IPS-20b (cell line): ENCODE measurements around the gene HOOK2.
A peak's percentile ranks its signal among the peaks of the same experiment; 100 is the strongest.
"Not testable (repeated sequence)": the region's sequence is repeated elsewhere in the genome, so short reads cannot be mapped to it uniquely, and the experiment has no call there.

Experiments used
- H3K27ac ChIP-seq: one replicate; pipeline ENCODE4 v1.5.1; 2013; ENCODE audit warnings: low read length
- H3K27me3 ChIP-seq: 2 replicates; pipeline ENCODE4 v1.6.1; 2013; ENCODE audit warnings: mild to moderate bottlenecking, low read length, inconsistent platforms; ENCODE audit not compliant: insufficient read depth
- H3K36me3 ChIP-seq: 2 replicates; pipeline ENCODE4 v1.6.1; 2013; ENCODE audit warnings: low read depth, mild to moderate bottlenecking, inconsistent platforms, low read length, moderate library complexity; ENCODE audit not compliant: insufficient read depth
- H3K4me1 ChIP-seq: 2 replicates; pipeline ENCODE4 v1.6.1; 2013; ENCODE audit warnings: mild to moderate bottlenecking, control low read depth, inconsistent platforms, low read length, moderate library complexity; ENCODE audit not compliant: insufficient read depth
- H3K4me3 ChIP-seq: 2 replicates; pipeline ENCODE4 v1.5.1; 2013; ENCODE audit warnings: mild to moderate bottlenecking, low read length, inconsistent platforms
- H3K9ac ChIP-seq: 2 replicates; pipeline ENCODE4 v1.6.1; 2013; ENCODE audit warnings: low read depth, mild to moderate bottlenecking, inconsistent platforms, low read length, moderate library complexity
- H3K9me3 ChIP-seq: 2 replicates; pipeline ENCODE4 v1.6.1; 2013; ENCODE audit warnings: mild to moderate bottlenecking, low read depth, low read length, inconsistent platforms; ENCODE audit not compliant: insufficient read depth

The HOOK2 gene, protein sequence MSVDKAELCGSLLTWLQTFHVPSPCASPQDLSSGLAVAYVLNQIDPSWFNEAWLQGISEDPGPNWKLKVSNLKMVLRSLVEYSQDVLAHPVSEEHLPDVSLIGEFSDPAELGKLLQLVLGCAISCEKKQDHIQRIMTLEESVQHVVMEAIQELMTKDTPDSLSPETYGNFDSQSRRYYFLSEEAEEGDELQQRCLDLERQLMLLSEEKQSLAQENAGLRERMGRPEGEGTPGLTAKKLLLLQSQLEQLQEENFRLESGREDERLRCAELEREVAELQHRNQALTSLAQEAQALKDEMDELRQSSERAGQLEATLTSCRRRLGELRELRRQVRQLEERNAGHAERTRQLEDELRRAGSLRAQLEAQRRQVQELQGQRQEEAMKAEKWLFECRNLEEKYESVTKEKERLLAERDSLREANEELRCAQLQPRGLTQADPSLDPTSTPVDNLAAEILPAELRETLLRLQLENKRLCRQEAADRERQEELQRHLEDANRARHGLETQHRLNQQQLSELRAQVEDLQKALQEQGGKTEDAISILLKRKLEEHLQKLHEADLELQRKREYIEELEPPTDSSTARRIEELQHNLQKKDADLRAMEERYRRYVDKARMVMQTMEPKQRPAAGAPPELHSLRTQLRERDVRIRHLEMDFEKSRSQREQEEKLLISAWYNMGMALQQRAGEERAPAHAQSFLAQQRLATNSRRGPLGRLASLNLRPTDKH

GRCh38 chr19:12774588-12775555 is at the start of gene HOOK2:
Gene HOOK2 (minus strand): TSS chr19:12775552. CDS start chr19:12775449, 103 bp downstream.
- Histone ChIP-seq H3K9me3 (no peaks in the 10 kb centered on the region), H3K27ac (peak within 1 kb of the TSS; percentile 67), H3K27me3 (no peaks in the 10 kb centered on the region; the same call in 1 of the 2 replicates), H3K36me3 (peaks cover 10% of the 10 kb centered on the region; the same call in 1 of the 2 replicates), H3K9ac (peak within 1 kb of the TSS; percentile 85), H3K4me3 (peak within 1 kb of the TSS; percentile 83), H3K4me1 (peaks cover 16% of the 10 kb centered on the region; the same call in 1 of the 2 replicates)

DNA sequence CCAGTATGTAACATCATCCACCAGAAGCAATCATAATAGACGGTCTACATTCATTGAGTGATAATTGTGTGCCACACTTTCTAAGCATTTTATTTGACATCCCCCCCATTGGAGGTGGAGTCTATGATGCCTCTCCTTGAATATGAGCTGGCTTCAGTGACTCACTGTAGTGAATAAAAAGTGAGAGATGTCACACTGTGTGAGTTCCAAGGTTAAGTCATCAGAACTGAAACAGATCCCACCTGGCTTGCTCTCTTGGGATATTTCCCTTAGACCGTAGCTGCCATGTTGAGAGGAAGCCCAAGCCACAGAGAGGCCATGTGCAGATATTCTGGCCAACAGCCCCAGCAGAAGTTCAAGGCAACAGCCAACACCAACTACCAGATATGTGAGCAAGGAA is 46.4 kb upstream of the HOOK2 start:
- Histone ChIP-seq H3K9me3 (no peaks in the 10 kb centered on the region), H3K9ac (no peak overlapping the region), H3K36me3 (no peaks in the 10 kb centered on the region), H3K27ac (no peak overlapping the region), H3K4me3 (no peak overlapping the region), H3K27me3 (no peaks in the 10 kb centered on the region), H3K4me1 (no peaks in the 10 kb centered on the region)

DNA sequence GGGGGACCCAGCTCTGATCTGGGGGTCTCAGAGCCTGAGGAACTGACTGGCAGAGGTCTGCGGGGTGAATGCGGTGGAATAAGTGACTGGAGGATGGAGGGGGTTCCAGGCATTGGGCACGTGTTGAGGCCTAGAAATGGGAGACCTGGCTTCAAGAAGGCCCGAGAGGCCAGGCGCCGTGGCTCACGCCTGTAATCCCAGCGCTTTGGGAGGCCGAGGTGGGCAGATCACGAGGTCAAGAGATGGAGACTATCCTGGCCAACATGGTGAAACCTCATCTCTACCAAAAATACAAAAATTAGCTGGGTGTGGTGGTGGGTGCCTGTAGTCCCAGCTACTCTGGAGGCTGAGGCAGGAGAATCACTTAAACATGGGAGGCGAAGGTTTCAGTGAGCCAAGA is 42.5 kb upstream of the HOOK2 start:
- H3K27me3 ChIP-seq, H3K27ac ChIP-seq, H3K4me3 ChIP-seq, H3K9me3 ChIP-seq, H3K4me1 ChIP-seq, H3K9ac ChIP-seq: not testable (repeated sequence)
- H3K36me3 ChIP-seq = peaks cover 14% of the 10 kb centered on the region

GRCh38 chr19:12817188-12817587 is 41.8 kb upstream of the HOOK2 start:
- not testable (repeated sequence) for H3K9ac ChIP-seq, H3K27ac ChIP-seq, H3K4me1 ChIP-seq, H3K27me3 ChIP-seq, H3K4me3 ChIP-seq, H3K9me3 ChIP-seq
- H3K36me3 ChIP-seq = peaks cover 17% of the 10 kb centered on the region

GRCh38 chr19:12815088-12815487 is 39.7 kb upstream of the HOOK2 start:
- Histone ChIP-seq H3K9me3 (no peaks in the 10 kb centered on the region), H3K36me3 (peaks cover 29% of the 10 kb centered on the region), H3K9ac (no peak overlapping the region), H3K27ac (no peak overlapping the region), H3K27me3 (no peaks in the 10 kb centered on the region), H3K4me3 (no peak overlapping the region), H3K4me1 (no peaks in the 10 kb centered on the region)

DNA sequence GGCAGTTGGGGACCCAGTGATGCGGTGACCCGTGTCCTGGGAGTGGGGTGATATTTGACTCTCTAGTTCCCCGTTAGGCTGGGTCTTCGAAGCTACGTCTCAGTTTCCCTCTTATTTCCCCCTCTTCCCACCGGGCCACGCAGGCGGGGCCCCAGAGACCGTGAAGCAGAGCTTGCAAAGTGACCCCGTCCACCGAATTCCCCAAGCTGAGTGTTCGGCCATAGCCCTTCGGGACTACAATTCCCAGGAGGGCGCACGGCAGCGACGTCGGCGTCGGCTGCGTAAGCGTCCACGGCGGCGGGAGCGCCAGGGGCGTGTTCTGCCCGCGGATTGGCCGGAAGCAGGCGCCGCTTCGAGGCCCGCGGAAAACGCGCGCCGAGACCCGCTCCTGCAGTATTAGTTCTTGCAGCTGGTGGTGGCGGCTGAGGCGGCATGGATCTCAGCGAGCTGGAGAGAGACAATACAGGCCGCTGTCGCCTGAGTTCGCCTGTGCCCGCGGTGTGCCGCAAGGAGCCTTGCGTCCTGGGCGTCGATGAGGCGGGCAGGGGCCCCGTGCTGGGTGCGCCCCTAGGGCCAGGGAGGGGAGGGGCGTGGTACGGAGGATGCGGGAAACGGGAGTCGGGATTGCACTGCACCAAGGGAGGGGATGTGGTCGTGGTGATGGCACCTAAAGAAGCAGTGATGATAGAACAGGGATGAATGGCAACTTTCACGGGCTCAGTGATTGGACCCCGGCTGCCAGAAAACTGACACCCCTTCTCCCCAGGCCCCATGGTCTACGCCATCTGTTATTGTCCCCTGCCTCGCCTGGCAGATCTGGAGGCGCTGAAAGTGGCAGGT is 31.1 kb upstream of the HOOK2 start, which contains the start of gene RNASEH2A:
TSS of gene RNASEH2A (plus strand) at position 343 of the 840 bp plus-strand sequence. CDS start at position 433, 90 bp downstream.
- H3K27ac ChIP-seq = peak within 1 kb of the TSS; percentile 23
- H3K4me1 ChIP-seq = no peaks in the 10 kb centered on the region
- H3K4me3 ChIP-seq = peak within 1 kb of the TSS; percentile 97
- peaks cover 6% of the 10 kb centered on the region for H3K27me3 ChIP-seq
- peak within 1 kb of the TSS; percentile 86 for H3K9ac ChIP-seq
- no peaks in the 10 kb centered on the region for H3K9me3 ChIP-seq
- H3K36me3 ChIP-seq = peaks cover 23% of the 10 kb centered on the region

DNA sequence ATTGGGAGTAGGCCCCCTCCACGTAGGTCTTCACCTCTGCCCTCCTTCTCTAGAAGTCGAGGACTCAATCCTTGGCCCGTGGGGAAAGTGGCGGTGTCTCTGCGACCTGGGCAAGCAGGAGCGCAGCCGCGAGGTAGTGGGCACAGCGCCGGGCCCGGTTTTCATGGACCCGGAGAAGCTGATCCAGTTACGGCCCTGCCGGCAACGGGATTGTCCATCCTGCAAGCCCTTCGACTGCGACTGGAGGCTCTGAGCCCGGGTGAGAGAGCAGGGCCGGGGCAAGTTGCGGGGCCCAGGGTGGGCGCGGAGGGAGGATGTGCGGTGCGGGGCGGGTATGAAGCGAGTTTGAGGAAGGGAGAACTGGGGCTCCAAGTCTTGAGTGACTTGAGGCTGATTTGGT is 28.7 kb upstream of the HOOK2 start:
- H3K9ac ChIP-seq = no peak overlapping the region
- peaks cover 5% of the 10 kb centered on the region for H3K4me1 ChIP-seq
- H3K27ac ChIP-seq = no peak overlapping the region

DNA sequence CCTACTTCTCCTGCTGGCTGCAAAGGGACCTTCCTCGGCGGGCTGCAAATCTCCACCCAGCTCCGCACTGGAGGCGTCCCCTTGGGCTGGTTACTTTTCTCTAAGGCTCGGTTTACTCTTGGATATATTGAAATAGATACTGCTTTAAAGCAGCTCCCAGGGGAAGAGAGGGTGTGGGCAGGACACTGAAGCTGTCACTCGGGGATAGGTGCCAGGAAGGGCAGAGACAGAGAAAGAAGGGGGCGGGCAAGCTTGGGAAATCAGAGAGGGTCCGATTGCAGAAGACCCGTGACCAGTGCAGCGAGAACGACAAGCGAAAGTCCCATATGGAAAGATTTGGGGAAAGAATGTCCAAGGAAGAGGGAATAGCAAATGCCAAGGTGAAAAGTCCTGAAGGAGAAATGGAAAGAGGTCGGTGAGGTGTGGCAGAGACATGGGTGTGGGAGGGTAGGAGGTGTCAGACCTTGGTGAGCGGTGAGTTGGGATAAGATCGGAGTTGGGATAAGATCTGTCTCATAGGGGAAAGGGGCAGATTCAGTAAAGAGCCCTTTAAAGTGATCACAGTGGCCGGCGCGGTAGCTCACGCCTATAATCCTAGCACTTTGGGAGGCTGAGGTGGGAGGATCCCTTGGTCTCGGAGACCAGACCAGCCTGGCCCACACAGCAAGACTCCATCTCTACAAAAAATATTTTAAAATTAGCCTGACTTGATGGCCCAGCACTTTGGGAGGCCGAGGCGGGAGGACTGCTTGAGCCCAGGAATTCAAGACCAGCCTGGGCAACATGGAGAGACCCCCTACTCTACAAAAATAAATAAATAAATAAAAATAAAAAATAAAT is 27.1 kb upstream of the HOOK2 start:
- Histone ChIP-seq H3K36me3 (peaks cover 25% of the 10 kb centered on the region), H3K4me3 (peak overlapping the region; percentile 90), H3K27ac (no peak overlapping the region), H3K9me3 (no peaks in the 10 kb centered on the region), H3K27me3 (peaks cover 6% of the 10 kb centered on the region), H3K9ac (no peak overlapping the region), H3K4me1 (peaks cover 5% of the 10 kb centered on the region)

More for the DNA sequence above, 28.7 kb upstream of the HOOK2 start:
- Histone ChIP-seq H3K9me3 (no peaks in the 10 kb centered on the region), H3K36me3 (peaks cover 24% of the 10 kb centered on the region), H3K4me3 (no peak overlapping the region), H3K27me3 (peaks cover 6% of the 10 kb centered on the region)

GRCh38 chr19:12801466-12802266 is 26.3 kb upstream of the HOOK2 start, which contains the start of the genes PRDX2 and THSD8:
Gene PRDX2 (minus strand): TSS chr19:12801800. CDS start chr19:12801261, 539 bp downstream.
Gene THSD8 (plus strand): TSS chr19:12802069. CDS start chr19:12802072, 3 bp downstream.
- Histone ChIP-seq H3K9ac (peak within 1 kb of the TSS; percentile 96), H3K4me1 (peaks cover 5% of the 10 kb centered on the region), H3K36me3 (peaks cover 31% of the 10 kb centered on the region), H3K9me3 (no peaks in the 10 kb centered on the region), H3K4me3 (peak within 1 kb of the TSS; percentile 90), H3K27me3 (peaks cover 6% of the 10 kb centered on the region), H3K27ac (peak within 1 kb of the TSS; percentile 78)
